ENCODE data around the gene SULT1A2. TPM values are rescaled to one million over a fixed set of nuclear protein-coding genes. Genes with fewer than 3 reads are reported as not detected.
"Not testable (repeated sequence)": the region's sequence is repeated elsewhere in the genome, so short reads cannot be mapped to it uniquely, and the experiment has no call there.

Gene SULT1A2
- total RNA-seq, 2 experiments from 2014 or later, result 0.26 to 0.30 TPM

DNA sequence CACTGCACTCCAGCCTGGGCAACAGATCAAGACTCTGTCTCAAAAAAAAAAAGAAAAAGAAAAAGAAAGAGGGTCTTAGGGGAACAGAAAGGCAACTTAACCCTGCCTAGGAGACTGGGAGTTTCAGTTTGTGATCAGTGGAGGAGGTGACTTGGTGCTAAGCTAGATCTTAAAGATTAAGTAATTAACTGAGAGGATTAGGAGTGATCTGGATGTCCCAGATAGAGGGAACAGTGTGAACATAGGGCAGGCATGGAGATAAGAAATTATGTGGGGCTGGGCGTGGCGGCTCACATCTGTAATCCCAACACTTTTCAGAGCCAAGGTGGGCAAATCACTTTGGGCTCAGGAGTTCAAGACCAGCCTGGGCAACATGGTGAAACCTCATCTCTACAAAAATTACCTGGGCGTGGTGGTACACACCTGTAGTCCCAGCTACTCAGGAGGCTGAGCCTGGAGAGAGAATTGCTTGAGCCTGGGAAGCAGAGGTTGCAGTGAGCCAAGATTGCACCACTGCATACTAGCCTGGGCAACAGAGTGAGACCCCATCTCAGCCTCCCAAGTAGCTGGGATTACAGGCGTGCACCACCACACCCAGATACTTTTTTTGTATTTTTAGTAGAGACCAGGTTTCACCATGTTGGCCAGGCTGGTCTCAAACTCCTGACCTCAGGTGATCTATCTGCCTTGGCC, 30.5 kb downstream of the SULT1A2 start:
- Mint-ChIP-seq H3K4me1 (peaks cover 15% of the 10 kb centered on the region), H3K36me3 (ENCODE audit: low read depth) (peaks cover 29% of the 10 kb centered on the region)
- ATAC-seq; POLR2A ChIA-PET; H3K4me3 Mint-ChIP-seq; DNase-seq; intact Hi-C loops (cut with DNase I, micrococcal nuclease); H3K27me3 Mint-ChIP-seq; H3K9me3 Mint-ChIP-seq (ENCODE audit: low read depth); H3K27ac Mint-ChIP-seq: not testable (repeated sequence)
- CTCF ChIA-PET, result interaction anchor here (0.7 kb wide), 1 partner anchor 17 kb away, joined by 4 read pairs; no protein-coding TSS in a partner anchor

- H3K4me1 Mint-ChIP-seq, result peaks cover 23% of the 10 kb centered on the region
- H3K27me3 Mint-ChIP-seq, result no peaks in the 10 kb centered on the region
- DNase-seq, result no peak
- CTCF ChIA-PET, result no interaction called here
- H3K27ac Mint-ChIP-seq, result no peak overlapping the region
- H3K4me3 Mint-ChIP-seq, result no peak overlapping the region
- peaks cover 8% of the 10 kb centered on the region for H3K9me3 Mint-ChIP-seq (ENCODE audit: low read depth)
- ATAC-seq, result no peak
- intact Hi-C loops (cut with DNase I, micrococcal nuclease), result no loop called here
- POLR2A ChIA-PET, result no interaction called here
- H3K36me3 Mint-ChIP-seq (ENCODE audit: low read depth), result peaks cover 36% of the 10 kb centered on the region
Observed at GRCh38 chr16:28563218-28563617, 33.6 kb downstream of the SULT1A2 start.

DNA sequence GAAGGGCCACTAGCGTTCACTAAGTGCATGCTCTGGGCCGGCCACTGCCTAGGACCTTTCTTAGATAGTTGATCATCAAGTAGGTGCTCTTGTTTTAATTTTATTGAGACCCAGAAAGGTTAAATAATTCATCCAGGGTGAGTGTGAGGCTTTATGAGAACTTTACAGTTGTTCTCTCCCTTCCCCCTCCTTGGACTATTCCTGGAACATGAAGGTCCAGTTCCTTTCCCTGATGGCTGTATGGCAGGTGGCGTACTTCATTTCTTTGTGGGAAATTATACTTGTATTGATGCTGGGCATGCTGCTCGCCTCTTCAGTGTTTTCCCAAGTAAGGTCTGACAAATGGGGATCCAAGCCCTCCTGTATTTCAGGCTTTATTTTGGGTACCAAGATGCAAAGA, 34.7 kb downstream of the SULT1A2 start:
- no peaks in the 10 kb centered on the region for H3K27me3 Mint-ChIP-seq
- peaks cover 36% of the 10 kb centered on the region for H3K36me3 Mint-ChIP-seq (ENCODE audit: low read depth)
- peaks cover 28% of the 10 kb centered on the region for H3K4me1 Mint-ChIP-seq
- ChIA-PET POLR2A (no interaction called here), CTCF (no interaction called here)
- no peak for ATAC-seq
- intact Hi-C loops (cut with DNase I, micrococcal nuclease), result no loop called here
- no peak for DNase-seq
- H3K4me3 Mint-ChIP-seq, result no peak overlapping the region
- peaks cover 3% of the 10 kb centered on the region for H3K9me3 Mint-ChIP-seq (ENCODE audit: low read depth)
- no peak overlapping the region for H3K27ac Mint-ChIP-seq

GRCh38 chr16:28561557-28562187, 35.2 kb downstream of the SULT1A2 start:
- CTCF ChIA-PET, result no interaction called here
- H3K36me3 Mint-ChIP-seq (ENCODE audit: low read depth), result peaks cover 37% of the 10 kb centered on the region

DNA sequence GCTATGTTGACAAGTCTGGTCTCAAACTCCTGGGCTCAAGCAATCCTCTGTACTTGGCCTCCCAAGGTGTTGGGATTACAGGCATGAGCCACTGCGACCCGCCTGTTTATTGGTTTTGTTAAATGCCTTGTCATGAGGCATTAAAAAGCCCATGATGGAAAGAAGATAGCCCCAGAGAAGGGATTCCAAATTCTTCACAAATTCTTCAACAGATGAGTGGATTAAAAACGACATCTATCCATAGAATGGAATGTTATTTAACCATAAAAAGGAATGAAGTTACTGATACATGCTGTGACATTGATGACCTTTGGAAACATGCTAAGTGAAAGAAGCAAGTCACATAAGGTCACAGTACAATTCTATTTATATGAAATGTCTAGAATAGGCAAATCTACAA, 38.4 kb downstream of the SULT1A2 start:
- intact Hi-C loops (cut with DNase I, micrococcal nuclease), result loop anchor here in 1 of 2 experiments (10.0 kb wide), 1 partner anchor 1004 kb away; the partner anchor contains the start of gene KATNIP
- ChIA-PET CTCF (interaction anchor here (0.6 kb wide), 1 partner anchor 326 kb away, joined by 3 read pairs; no protein-coding TSS in a partner anchor), POLR2A (no interaction called here)
- H3K27ac Mint-ChIP-seq, result peak overlapping the region; percentile 19
- no peak for ATAC-seq
- no peaks in the 10 kb centered on the region for H3K27me3 Mint-ChIP-seq
- H3K4me1 Mint-ChIP-seq, result peaks cover 51% of the 10 kb centered on the region
- DNase-seq, result no peak
- no peak overlapping the region for H3K4me3 Mint-ChIP-seq
- H3K36me3 Mint-ChIP-seq (ENCODE audit: low read depth), result peaks cover 27% of the 10 kb centered on the region
- H3K9me3 Mint-ChIP-seq (ENCODE audit: low read depth), result no peaks in the 10 kb centered on the region

More at GRCh38 chr16:28561557-28562187, 35.2 kb downstream of the SULT1A2 start:
- H3K4me1 Mint-ChIP-seq, result peaks cover 32% of the 10 kb centered on the region
- POLR2A ChIA-PET, result no interaction called here
- H3K27me3 Mint-ChIP-seq, result no peaks in the 10 kb centered on the region
- peaks cover 3% of the 10 kb centered on the region for H3K9me3 Mint-ChIP-seq (ENCODE audit: low read depth)
- H3K27ac Mint-ChIP-seq, result no peak overlapping the region
- no peak overlapping the region for H3K4me3 Mint-ChIP-seq
- intact Hi-C loops (cut with DNase I, micrococcal nuclease), result no loop called here
- ATAC-seq (no peak), DNase-seq (no peak)

GRCh38 chr16:28556914-28557320, 39.9 kb downstream of the SULT1A2 start:
- CTCF ChIA-PET, result interaction anchor here (0.6 to 2.4 kb wide), 4 partner anchors 12 to 1251 kb away, joined by 3 to 6 read pairs (median 4); no protein-coding TSS in a partner anchor
- H3K9me3 Mint-ChIP-seq (ENCODE audit: low read depth), result no peaks in the 10 kb centered on the region
- peaks cover 50% of the 10 kb centered on the region for H3K4me1 Mint-ChIP-seq
- intact Hi-C loops (cut with DNase I, micrococcal nuclease), result loop anchor here in 1 of 2 experiments (10.0 kb wide), 1 partner anchor 1002 kb away; the partner anchor contains the start of gene KATNIP
- H3K27ac Mint-ChIP-seq, result peak overlapping the region; percentile 5
- ATAC-seq (no peak), DNase-seq (no peak)
- H3K27me3 Mint-ChIP-seq, result no peaks in the 10 kb centered on the region
- POLR2A ChIA-PET, result interaction anchor here (0.5 to 0.6 kb wide), 2 partner anchors 32 to 60 kb away, joined by 4 read pairs; no protein-coding TSS in a partner anchor
- peaks cover 27% of the 10 kb centered on the region for H3K36me3 Mint-ChIP-seq (ENCODE audit: low read depth)
- H3K4me3 Mint-ChIP-seq, result no peak overlapping the region

GRCh38 chr16:28555561-28555960, 41.3 kb downstream of the SULT1A2 start:
- intact Hi-C loops (cut with DNase I, micrococcal nuclease), result loop anchor here (2.0 to 10.0 kb wide), 2 partner anchors 61 to 1001 kb away; partner anchors contain the start of genes APOBR (in 1 of the 2) and KATNIP (in 1 of the 2)
- ATAC-seq (peak; percentile 57), DNase-seq (peak; percentile 21)
- ChIA-PET POLR2A (interaction anchor here (1.6 kb wide), 1 partner anchor 62 kb away, joined by 3 read pairs; no protein-coding TSS in a partner anchor), CTCF (interaction anchor here (1.2 to 2.4 kb wide), 4 partner anchors 13 to 67 kb away, joined by 4 to 6 read pairs (median 4); no protein-coding TSS in a partner anchor)
- Mint-ChIP-seq H3K27me3 (no peaks in the 10 kb centered on the region), H3K27ac (peak overlapping the region; percentile 74), H3K4me1 (peaks cover 44% of the 10 kb centered on the region), H3K9me3 (ENCODE audit: low read depth) (no peaks in the 10 kb centered on the region), H3K4me3 (peak overlapping the region; percentile 10), H3K36me3 (ENCODE audit: low read depth) (peaks cover 24% of the 10 kb centered on the region)

DNA sequence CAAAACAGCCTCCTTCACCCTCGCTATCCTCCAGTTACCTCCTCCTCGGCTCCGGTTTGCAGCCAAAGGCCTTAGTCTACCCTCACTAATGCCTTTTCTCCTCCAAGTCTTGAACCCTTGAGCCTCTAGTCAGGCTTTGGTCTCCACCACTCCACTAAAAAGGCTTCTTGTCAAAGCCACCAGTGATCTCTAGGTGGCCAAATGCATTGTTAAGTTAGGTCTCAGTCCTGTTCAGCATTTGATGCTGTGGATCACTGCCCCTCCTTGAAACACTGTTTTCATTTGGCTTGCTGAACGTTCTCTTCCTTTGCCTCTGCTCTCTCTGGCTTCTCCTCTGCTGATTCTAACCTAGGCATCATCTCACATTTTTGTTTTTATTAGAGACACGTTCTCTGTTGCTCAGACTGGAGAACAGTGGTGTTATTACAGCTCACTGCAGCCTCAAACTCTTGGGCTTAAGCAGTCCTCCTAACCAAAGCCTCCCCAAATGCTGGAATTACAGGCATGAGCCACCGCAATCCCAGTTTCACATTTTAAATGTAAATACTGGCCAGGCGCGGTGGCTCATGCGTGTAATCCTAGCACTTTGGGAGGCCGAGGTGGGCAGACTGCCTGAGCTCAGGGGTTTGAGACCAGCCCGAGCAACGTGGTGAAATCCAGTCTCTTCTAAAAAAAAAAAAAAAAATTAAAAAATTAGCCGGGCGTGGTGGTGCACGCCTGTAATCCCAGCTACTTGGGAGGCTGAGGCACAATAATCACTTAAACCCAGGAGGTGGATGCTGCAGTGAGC, 42.0 kb downstream of the SULT1A2 start:
- ATAC-seq (no peak), DNase-seq (no peak)
- no peaks in the 10 kb centered on the region for H3K9me3 Mint-ChIP-seq (ENCODE audit: low read depth)
- ChIA-PET CTCF (interaction anchor here (0.7 to 2.4 kb wide), 3 partner anchors 27 to 1365 kb away, joined by 3 to 6 read pairs (median 4); no protein-coding TSS in a partner anchor), POLR2A (interaction anchor here (0.9 to 1.6 kb wide), 2 partner anchors 61 kb away, joined by 3 to 4 read pairs; partner anchors contain the start of gene APOBR)
- intact Hi-C loops (cut with DNase I, micrococcal nuclease), result loop anchor here (1.0 to 10.0 kb wide), 13 partner anchors 60 to 1522 kb away; partner anchors contain the start of genes APOBR (in 1 of the 2), ATXN2L (in 1 of the 2), CLN3 (in 1 of the 2) and KATNIP (in 1 of the 2)
- peak overlapping the region; percentile 93 for H3K27ac Mint-ChIP-seq
- H3K4me1 Mint-ChIP-seq, result peaks cover 42% of the 10 kb centered on the region
- H3K27me3 Mint-ChIP-seq, result no peaks in the 10 kb centered on the region
- peak overlapping the region; percentile 87 for H3K4me3 Mint-ChIP-seq
- H3K36me3 Mint-ChIP-seq (ENCODE audit: low read depth), result peaks cover 24% of the 10 kb centered on the region

DNA sequence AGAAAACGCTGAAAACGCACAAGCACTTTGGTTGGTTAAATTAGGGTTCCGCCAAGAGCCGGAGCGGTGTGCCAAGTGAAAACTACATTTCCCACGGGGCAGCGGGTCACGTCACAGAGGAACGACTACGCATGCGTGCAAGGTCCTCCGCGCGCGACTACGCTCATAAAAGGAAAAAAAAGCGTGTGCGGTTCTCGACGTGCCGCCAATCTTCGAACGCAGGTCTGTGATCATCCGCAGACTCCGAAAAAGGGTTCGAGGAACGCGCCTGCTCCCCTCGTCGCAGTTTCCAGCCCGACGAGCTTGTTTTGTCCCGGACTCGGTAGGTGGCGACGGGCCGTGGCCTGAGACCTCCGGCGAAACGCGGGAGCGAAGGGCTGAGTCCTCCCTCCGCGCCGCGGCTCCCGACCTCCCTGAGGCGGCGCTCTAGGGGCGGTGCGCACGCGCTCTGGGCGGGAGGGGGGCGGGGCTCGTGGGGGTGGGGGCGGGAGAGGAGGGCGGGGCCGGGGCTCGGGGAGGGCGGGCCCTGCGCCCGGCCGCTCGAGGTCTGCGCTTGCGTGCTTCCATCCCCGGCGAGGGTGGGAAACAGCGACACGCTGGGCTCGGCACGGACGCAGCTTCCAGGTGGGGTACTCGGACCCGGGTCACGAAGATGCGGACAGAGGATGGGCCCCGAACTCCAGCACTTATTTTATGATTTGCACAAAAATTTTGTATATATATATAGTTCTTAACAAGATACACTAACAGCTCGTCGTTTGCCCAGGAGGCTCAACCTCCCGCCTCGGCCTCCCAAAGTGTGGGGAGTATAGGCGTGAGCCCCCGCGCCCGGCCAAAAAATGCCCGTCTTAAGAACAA, 42.8 kb downstream of the SULT1A2 start, which contains the start of gene SGF29:
SGF29 (plus strand) TSS at position 145 of the 858 bp plus-strand sequence. CDS start 27,150 bp downstream, outside the sequence.
- Mint-ChIP-seq H3K4me1 (peaks cover 44% of the 10 kb centered on the region), H3K9me3 (ENCODE audit: low read depth) (no peaks in the 10 kb centered on the region), H3K4me3 (peak within 1 kb of the TSS; percentile 87), H3K36me3 (ENCODE audit: low read depth) (peaks cover 20% of the 10 kb centered on the region), H3K27me3 (no peaks in the 10 kb centered on the region), H3K27ac (peak within 1 kb of the TSS; percentile 97)
- intact Hi-C loops (cut with DNase I, micrococcal nuclease), result loop anchor here (1.0 to 10.0 kb wide), 14 partner anchors 59 to 1523 kb away; partner anchors contain the start of genes APOBR (in 1 of the 2), ATXN2L (in 1 of the 2), CLN3 (in 1 of the 2) and KATNIP (in 1 of the 2)
- ATAC-seq (peak; percentile 85), DNase-seq (peak; percentile 97)
- ChIA-PET CTCF (interaction anchor here (0.7 kb wide), 1 partner anchor 1364 kb away, joined by 3 read pairs; no protein-coding TSS in a partner anchor), POLR2A (interaction anchor here (0.6 to 0.9 kb wide), 2 partner anchors 60 to 423 kb away, joined by 3 to 4 read pairs; partner anchors contain the start of gene APOBR)
